Activated CD4-positive, alpha-beta T cell treated with anti-CD3 and anti-CD28 coated beads, Interleukin-2, amount 10 ng/mL, durations not matched to agents 24 days and 14 days (primary cell): Measurements from ENCODE around the gene OR6T1. TPM values are rescaled to one million over a fixed set of nuclear protein-coding genes. Genes with fewer than 3 reads are reported as not detected.

Experiments
- DNase-seq: peaks from one replicate; pipeline ENCODE4 v3.0.0; 2022
- H3K27ac Mint-ChIP-seq: one replicate; pipeline ENCODE4 v1.8.0; 2022; ENCODE audit warnings: mild to moderate bottlenecking, mixed read lengths
- H3K27me3 Mint-ChIP-seq: one replicate; pipeline ENCODE4 v1.8.0; 2022; ENCODE audit warnings: mixed read lengths
- H3K36me3 Mint-ChIP-seq: one replicate; pipeline ENCODE4 v1.8.0; 2022; ENCODE audit warnings: low read depth, mild to moderate bottlenecking, mixed read lengths
- H3K4me1 Mint-ChIP-seq: one replicate; pipeline ENCODE4 v1.8.0; 2021; ENCODE audit warnings: mixed read lengths
- H3K4me3 Mint-ChIP-seq: one replicate; pipeline ENCODE4 v1.8.0; 2022; ENCODE audit warnings: mild to moderate bottlenecking, moderate library complexity, mixed read lengths
- H3K9me3 Mint-ChIP-seq: one replicate; pipeline ENCODE4 v1.8.0; 2021; ENCODE audit warnings: mixed read lengths
- intact Hi-C: fragments of 100-400 bp; cut with micrococcal nuclease; formaldehyde crosslinking; loops from one replicate; pipeline ENCODE4 v1.15.1; 2023
- total RNA-seq: library from RNA; stranded (reverse); gene quantifications from 2 replicates; pipeline ENCODE4 v1.2.3, GENCODE V29; 2022

The OR6T1 gene
- total RNA-seq, 1 donor from 2014 or later, result not detected

DNA sequence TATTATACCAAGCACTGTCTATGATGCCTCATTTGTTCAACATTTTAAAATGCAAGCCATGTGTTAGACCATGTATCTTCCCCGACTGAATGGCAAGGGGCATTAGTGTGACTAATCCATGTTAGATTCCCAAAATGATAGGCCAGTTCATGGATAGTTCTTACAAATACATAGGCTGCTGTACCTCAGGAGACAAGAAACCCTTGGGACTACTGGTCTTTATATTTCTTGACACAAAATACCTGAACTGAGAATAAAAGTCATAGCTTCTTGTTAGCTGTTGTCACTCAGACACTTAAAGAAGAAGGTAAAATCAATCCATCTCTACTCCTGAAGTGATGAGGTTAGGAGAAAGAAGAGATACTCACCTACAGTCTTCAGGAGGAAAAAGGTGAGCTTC is 41.8 kb downstream of the OR6T1 start, which contains the start of gene OR8D4:
OR8D4 (plus strand) TSS at position 301 of the 400 bp plus-strand sequence. CDS start 4,265 bp downstream, outside the sequence.
- H3K27ac Mint-ChIP-seq, result no peak within 1 kb of the TSS
- H3K9me3 Mint-ChIP-seq, result no peaks in the 10 kb centered on the region
- H3K27me3 Mint-ChIP-seq, result peaks cover 5% of the 10 kb centered on the region
- DNase-seq, result no peak
- H3K36me3 Mint-ChIP-seq, result no peaks in the 10 kb centered on the region
- intact Hi-C loops, result no loop called here
- no peaks in the 10 kb centered on the region for H3K4me1 Mint-ChIP-seq
- no peak within 1 kb of the TSS for H3K4me3 Mint-ChIP-seq

DNA sequence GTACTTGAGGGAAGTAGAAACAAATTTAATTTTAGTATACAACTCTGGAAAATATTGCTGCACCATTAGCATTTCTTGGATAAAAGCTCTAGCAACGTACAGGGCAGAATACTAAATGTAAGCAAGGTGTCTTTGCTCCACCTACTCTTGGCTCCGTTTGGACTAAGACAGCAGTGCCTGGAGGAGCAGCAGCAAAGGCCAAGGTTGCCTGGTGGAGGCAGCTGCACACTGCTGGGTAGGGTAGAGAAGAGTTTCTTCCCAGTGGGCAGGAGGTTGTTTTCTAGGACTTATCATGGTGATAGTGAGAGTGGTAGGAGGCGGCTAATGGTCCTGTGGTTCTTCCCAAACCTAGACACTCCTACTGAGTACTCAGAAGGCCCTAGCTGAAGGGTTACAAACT is 43.8 kb downstream of the OR6T1 start:
- H3K36me3 Mint-ChIP-seq, result no peaks in the 10 kb centered on the region
- intact Hi-C loops, result no loop called here
- H3K9me3 Mint-ChIP-seq, result no peaks in the 10 kb centered on the region
- H3K27me3 Mint-ChIP-seq, result peaks cover 3% of the 10 kb centered on the region
- H3K4me1 Mint-ChIP-seq, result no peaks in the 10 kb centered on the region
- H3K27ac Mint-ChIP-seq, result no peak overlapping the region
- no peak for DNase-seq
- no peak overlapping the region for H3K4me3 Mint-ChIP-seq

Other genes starting within 250 kb of the OR6T1 start
- 22.6 and 22.9 TPM in 2 replicates for gene ZNF202, start 202.2 kb downstream of the OR6T1 start, total RNA-seq
- gene OR6X1, start 189.3 kb downstream of the OR6T1 start, total RNA-seq, result not detected in 2 replicates
- not detected in 2 replicates for gene OR6M1, start 137.5 kb downstream of the OR6T1 start, total RNA-seq
- gene TMEM225, start 58.2 kb downstream of the OR6T1 start, total RNA-seq, result not detected in 2 replicates
- gene OR8D4, start 41.7 kb downstream of the OR6T1 start, total RNA-seq, result not detected in 2 replicates
- not detected in 2 replicates for gene OR4D5, start 4.2 kb downstream of the OR6T1 start, total RNA-seq
- gene OR10S1, start 33.9 kb upstream of the OR6T1 start, total RNA-seq, result not detected in 2 replicates
- gene OR10G6, start 51.3 kb upstream of the OR6T1 start, total RNA-seq, result not detected in 2 replicates
- gene OR10G4, start 69.2 kb upstream of the OR6T1 start, total RNA-seq, result not detected in 2 replicates
- gene OR10G9, start 79.2 kb upstream of the OR6T1 start, total RNA-seq, result not detected in 2 replicates
- gene OR10G8, start 83.0 kb upstream of the OR6T1 start, total RNA-seq, result not detected in 2 replicates
- gene OR10G7, start 97.5 kb upstream of the OR6T1 start, total RNA-seq, result not detected in 2 replicates
- 6.5 and 6.8 TPM in 2 replicates for gene VWA5A, start 171.6 kb upstream of the OR6T1 start, total RNA-seq
- gene OR10D3, start 239.5 kb upstream of the OR6T1 start, total RNA-seq, result not detected in 2 replicates